Body of pancreas (tissue), 4 donors: ENCODE results near the gene OR1K1. TPM values are rescaled to one million over a fixed set of nuclear protein-coding genes. Genes with fewer than 3 reads are reported as not detected.
A peak's percentile ranks its signal among the peaks of the same experiment; 100 is the strongest.
"Not testable (repeated sequence)": the region's sequence is repeated elsewhere in the genome, so short reads cannot be mapped to it uniquely, and the experiment has no call there.

Source experiments
- ATAC-seq: fragments of 150-250 bp; one replicate; pipeline ENCODE4 v1.9.1; 2016
- DNase-seq, 4 donors: peaks; one replicate each; pipeline ENCODE4 v3.0.0-alpha.2; 2019
- H3K27ac ChIP-seq, 4 donors: fragments of 200-600 bp; sonication (generic); 1 replicate in 3 of 4; 2 replicates in 1 of 4; pipeline versions ENCODE4 v1.5.1 to v1.6.1; 2016 to 2019; ENCODE audit warnings: mild to moderate bottlenecking in 1 of 4, mixed read lengths in 1 of 4, moderate library complexity in 1 of 4
- H3K27me3 ChIP-seq, 2 donors: fragments of 200-600 bp; sonication (generic); one replicate each; pipeline ENCODE4 v1.6.0; 2016; ENCODE audit warnings: mild to moderate bottlenecking in 1 of 2
- H3K36me3 ChIP-seq, 2 donors: fragments of 200-600 bp; sonication (generic); replicated peaks in 1 of 2; 2 replicates each; pipeline ENCODE4 v1.5.1; 2016; ENCODE audit warnings: low read depth in 2 of 2; ENCODE audit not compliant: insufficient read depth in 1 of 2
- H3K4me1 ChIP-seq: fragments of 200-600 bp; sonication (generic); one replicate; pipeline ENCODE4 v1.6.0; 2016
- H3K4me3 ChIP-seq, 2 donors: fragments of 200-600 bp; sonication (generic); 1 replicate in 1 of 2; 2 replicates in 1 of 2; pipeline ENCODE4 v1.5.1; 2016 to 2019
- H3K9me3 ChIP-seq, 3 donors: fragments of 200-600 bp; sonication (generic); 1 replicate in 2 of 3; 2 replicates in 1 of 3; pipeline ENCODE4 v1.5.1; 2016
- POLR2A ChIP-seq, 3 donors: fragments of 450-650 bp; IDR thresholded peaks; one replicate each; pipeline ENCODE4 v1.6.1; 2016; ENCODE audit warnings: antibody characterized with exemption in 3 of 3, mild to moderate bottlenecking in 2 of 3
- WGBS, 2 donors: methylation state at CpG; one replicate each; pipeline ENCODE4 v1.1.5; 2017; 5-methylcytosine and 5-hydroxymethylcytosine counted together
- intact Hi-C: fragments of 100-400 bp; cut with DNase I; formaldehyde crosslinking; loops from one replicate; pipeline ENCODE4 v1.15.1; 2023
- total RNA-seq, 2 donors: library from RNA; depleted of rRNA; stranded (reverse); fragments of >200 nt; gene quantifications; one replicate each; pipeline ENCODE4 v1.1.0, GENCODE V29; 2016
- TF ChIP-seq, protein P1 (sequence below), 7 experiments: fragments of 450-650 bp in 4 of 7; fragments of 200-600 bp in 3 of 7; sonication (generic) in 3 of 7; IDR thresholded peaks; one replicate each; pipeline ENCODE4 v1.5.1; 2016 to 2019; ENCODE audit warnings: antibody characterized with exemption in 7 of 7

OR1K1 gene
- total RNA-seq, 2 donors from 2014 or later: not detected

DNA sequence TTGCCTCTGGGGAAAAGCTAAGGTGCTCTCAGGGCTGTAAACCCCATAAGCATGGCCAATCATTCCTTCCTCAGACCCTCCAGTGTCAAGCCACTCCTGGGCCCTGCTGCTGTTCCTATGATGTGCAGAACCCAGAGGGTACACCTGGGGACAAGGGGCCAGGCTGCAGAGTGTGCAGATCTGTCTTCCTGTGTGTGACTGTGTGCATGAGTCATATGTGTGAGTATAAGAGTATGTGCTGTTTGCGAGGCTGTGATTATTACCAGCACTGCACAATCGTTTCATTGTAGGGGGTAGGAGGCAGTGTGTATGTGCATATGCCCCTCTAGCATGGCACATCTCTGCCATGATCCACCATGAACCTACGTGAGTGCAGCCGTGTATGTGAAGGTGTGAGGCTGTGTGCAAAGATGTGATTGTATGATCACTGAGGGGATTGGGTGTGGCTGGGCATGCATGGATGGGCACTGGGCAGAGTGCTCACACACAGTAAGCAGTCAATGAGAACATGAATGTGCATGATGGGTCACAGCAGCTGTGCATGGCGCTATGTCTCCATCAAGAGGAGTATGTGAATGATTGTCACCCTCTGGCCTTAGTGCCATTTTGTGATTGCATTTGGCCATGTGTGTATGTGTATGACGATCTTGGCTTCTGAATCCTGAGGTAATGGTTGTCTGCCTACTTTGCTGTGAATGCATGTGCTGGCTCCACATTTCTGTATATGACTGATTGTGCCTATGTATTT is 2.4 kb upstream of the OR1K1 start:
- Histone ChIP-seq H3K4me3 (no peak overlapping the region), H3K27ac (no peak overlapping the region), H3K36me3 (no peaks in the 10 kb centered on the region), H3K27me3 (no peaks in the 10 kb centered on the region), H3K4me1 (no peaks in the 10 kb centered on the region), H3K9me3 (no peaks in the 10 kb centered on the region)
- TF ChIP-seq, protein P1, sequence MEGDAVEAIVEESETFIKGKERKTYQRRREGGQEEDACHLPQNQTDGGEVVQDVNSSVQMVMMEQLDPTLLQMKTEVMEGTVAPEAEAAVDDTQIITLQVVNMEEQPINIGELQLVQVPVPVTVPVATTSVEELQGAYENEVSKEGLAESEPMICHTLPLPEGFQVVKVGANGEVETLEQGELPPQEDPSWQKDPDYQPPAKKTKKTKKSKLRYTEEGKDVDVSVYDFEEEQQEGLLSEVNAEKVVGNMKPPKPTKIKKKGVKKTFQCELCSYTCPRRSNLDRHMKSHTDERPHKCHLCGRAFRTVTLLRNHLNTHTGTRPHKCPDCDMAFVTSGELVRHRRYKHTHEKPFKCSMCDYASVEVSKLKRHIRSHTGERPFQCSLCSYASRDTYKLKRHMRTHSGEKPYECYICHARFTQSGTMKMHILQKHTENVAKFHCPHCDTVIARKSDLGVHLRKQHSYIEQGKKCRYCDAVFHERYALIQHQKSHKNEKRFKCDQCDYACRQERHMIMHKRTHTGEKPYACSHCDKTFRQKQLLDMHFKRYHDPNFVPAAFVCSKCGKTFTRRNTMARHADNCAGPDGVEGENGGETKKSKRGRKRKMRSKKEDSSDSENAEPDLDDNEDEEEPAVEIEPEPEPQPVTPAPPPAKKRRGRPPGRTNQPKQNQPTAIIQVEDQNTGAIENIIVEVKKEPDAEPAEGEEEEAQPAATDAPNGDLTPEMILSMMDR (IDR thresholded peaks at IDR 0.05): no peak
- no peak for TF ChIP-seq POLR2A (IDR thresholded peaks at IDR 0.05)
- ATAC-seq: no peak
- intact Hi-C loops: no loop called here
- WGBS, 2 donors: 70 to 86% methylated on average over 6 of the region's 6 CpGs
- no peak for DNase-seq

DNA sequence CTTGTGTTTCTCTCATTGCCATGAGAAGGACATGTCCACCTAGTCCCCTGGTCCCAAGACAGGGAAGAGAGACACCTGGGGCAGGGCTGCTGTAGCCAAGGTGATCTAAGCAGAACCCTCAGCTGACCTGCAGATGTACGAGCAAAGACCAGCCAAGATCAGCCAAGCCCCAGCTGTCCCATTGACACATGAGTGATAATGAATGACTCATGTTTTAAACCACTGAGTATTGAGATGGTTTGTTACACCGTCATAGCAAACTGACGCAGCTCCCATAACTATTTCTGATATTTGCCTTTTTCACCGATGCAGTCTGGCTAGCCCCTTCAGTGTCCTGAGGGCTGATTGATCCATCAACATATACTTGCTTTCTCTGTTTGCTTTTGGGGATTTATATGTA is 6.7 kb downstream of the OR1K1 start:
- Histone ChIP-seq H3K9me3 (no peaks in the 10 kb centered on the region), H3K36me3 (no peaks in the 10 kb centered on the region), H3K27me3 (no peaks in the 10 kb centered on the region), H3K4me1 (peaks cover 17% of the 10 kb centered on the region), H3K27ac (no peak overlapping the region), H3K4me3 (no peak overlapping the region)
- TF ChIP-seq, protein P1 (IDR thresholded peaks at IDR 0.05): no peak
- TF ChIP-seq POLR2A (IDR thresholded peaks at IDR 0.05): no peak
- DNase-seq (no peak), ATAC-seq (no peak)
- intact Hi-C loops: loop anchor here (5.0 to 10.0 kb wide), 2 partner anchors 339 to 692 kb away; no protein-coding TSS in a partner anchor
- 89 to 90% methylated on average over 4 of the region's 4 CpGs for WGBS, 2 donors

DNA sequence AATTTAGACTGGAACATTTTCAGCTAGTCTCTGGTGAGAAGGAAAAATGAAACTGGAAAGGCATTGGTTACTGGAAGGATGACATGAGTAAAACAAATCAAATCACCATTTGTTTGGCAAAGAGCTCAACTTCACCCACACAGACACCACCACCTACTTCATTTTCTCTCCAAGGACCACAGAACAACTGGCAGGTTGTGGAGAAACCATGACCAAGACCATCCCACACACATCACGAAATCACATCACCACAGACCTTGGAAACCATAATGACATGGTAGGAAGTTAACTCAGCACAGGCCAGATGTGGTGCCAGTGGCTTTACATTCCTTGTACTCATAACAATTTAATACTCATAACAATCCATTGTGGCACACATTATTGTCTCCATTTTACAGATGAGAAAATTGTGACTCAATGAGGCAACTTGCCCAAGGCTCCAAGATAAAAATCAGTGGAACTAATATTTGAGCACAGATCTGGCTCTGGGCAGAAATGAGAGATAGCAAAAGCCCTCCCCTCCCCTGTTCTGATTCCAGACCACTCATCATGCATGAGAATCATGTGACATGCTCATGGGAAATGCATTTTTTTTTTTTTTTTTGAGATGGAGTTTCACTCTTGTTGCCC is 7.5 kb downstream of the OR1K1 start:
- TF ChIP-seq, protein P1 (IDR thresholded peaks at IDR 0.05): no peak
- TF ChIP-seq POLR2A (IDR thresholded peaks at IDR 0.05): no peak
- Histone ChIP-seq H3K4me3 (no peak overlapping the region), H3K27me3 (no peaks in the 10 kb centered on the region), H3K36me3 (no peaks in the 10 kb centered on the region), H3K27ac (no peak overlapping the region), H3K9me3 (no peaks in the 10 kb centered on the region), H3K4me1 (peaks cover 17% of the 10 kb centered on the region)
- intact Hi-C loops: loop anchor here (5.0 to 10.0 kb wide), 2 partner anchors 340 to 693 kb away; no protein-coding TSS in a partner anchor
- no peak for DNase-seq
- 76 to 85% methylated on average over 1 of the region's 1 CpG for WGBS, 2 donors
- no peak for ATAC-seq

DNA sequence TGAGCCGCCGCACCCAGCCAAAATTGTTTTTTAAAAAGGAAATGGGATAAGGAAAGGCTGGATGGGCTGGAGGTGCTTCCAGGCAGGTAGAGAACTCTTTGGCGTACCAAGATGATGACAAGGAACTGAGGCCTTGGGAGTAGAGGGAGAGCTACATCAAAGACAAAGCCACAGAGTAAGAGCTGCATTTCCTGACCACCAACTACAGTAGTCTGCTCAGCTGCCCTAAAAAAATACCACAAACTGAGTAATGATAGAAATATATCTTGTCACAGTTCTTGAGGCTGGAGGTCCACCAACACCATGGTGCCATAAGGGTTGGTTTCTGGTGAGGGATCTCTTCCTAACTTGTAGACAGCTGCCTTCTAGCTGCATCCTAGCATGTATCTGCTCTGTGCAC is 8.2 kb downstream of the OR1K1 start:
- Histone ChIP-seq H3K36me3 (no peaks in the 10 kb centered on the region), H3K27me3 (no peaks in the 10 kb centered on the region), H3K4me1 (peaks cover 17% of the 10 kb centered on the region), H3K27ac (no peak overlapping the region), H3K4me3 (no peak overlapping the region), H3K9me3 (no peaks in the 10 kb centered on the region)
- WGBS, 2 donors: 85 to 90% methylated on average over 3 of the region's 3 CpGs
- no peak for TF ChIP-seq POLR2A (IDR thresholded peaks at IDR 0.05)
- TF ChIP-seq, protein P1 (IDR thresholded peaks at IDR 0.05): no peak
- no peak for DNase-seq
- intact Hi-C loops: loop anchor here (5.0 to 10.0 kb wide), 2 partner anchors 341 to 693 kb away; no protein-coding TSS in a partner anchor
- no peak for ATAC-seq

DNA sequence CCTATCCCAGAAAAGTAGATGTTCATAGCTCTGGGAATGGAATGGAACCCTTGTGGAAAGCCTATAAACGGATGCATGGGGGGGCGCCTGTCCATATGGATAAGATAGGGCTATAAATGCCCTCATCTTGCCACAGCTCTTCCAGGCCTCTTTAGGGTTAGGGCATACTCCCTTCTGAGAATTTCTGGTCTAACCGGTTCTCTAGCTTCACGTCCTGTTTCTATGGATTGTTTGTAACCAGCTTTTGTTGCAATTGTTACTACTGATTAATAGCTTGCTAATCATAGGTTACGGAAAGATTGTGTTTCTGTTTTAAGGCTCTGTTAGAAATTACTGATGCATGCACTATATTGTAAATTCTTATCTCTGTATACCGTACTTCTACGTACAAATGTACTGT is 9.3 kb downstream of the OR1K1 start:
- H3K4me1 ChIP-seq: peaks cover 17% of the 10 kb centered on the region
- H3K9me3 ChIP-seq, ATAC-seq, H3K4me3 ChIP-seq, H3K36me3 ChIP-seq, DNase-seq, H3K27me3 ChIP-seq: not testable (repeated sequence)
- H3K27ac ChIP-seq: peak overlapping the region in 3 of 4 donors; percentile 38 to 54 (median 52)
- intact Hi-C loops: loop anchor here (5.0 to 10.0 kb wide), 2 partner anchors 342 to 694 kb away; no protein-coding TSS in a partner anchor
- 17 to 34% methylated on average over 7 of the region's 7 CpGs for WGBS, 2 donors
